ENCODE data around the gene CARS2.

DNA sequence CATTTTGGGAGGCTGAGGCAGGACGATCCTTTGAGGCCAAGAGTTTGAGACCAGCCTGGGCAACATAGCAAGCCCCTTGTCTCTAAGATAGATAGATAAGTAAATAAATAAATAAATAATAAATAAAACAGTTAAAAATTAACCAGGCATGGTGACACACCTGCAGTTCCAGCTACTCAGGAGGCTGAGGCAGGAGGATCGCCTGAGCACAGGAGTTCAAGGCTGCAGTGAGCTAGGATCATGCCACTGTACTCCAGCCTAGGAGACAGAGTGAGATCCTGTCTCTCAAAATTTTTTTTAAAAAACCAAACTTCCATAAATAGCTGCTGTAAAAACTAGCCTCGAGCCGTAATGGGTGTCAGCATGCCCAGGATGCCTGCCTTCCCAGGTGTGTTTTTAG lies 104.9 kb downstream of the CARS2 start:
- TF ChIP-seq, protein P1, sequence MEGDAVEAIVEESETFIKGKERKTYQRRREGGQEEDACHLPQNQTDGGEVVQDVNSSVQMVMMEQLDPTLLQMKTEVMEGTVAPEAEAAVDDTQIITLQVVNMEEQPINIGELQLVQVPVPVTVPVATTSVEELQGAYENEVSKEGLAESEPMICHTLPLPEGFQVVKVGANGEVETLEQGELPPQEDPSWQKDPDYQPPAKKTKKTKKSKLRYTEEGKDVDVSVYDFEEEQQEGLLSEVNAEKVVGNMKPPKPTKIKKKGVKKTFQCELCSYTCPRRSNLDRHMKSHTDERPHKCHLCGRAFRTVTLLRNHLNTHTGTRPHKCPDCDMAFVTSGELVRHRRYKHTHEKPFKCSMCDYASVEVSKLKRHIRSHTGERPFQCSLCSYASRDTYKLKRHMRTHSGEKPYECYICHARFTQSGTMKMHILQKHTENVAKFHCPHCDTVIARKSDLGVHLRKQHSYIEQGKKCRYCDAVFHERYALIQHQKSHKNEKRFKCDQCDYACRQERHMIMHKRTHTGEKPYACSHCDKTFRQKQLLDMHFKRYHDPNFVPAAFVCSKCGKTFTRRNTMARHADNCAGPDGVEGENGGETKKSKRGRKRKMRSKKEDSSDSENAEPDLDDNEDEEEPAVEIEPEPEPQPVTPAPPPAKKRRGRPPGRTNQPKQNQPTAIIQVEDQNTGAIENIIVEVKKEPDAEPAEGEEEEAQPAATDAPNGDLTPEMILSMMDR (IDR thresholded peaks at IDR 0.05 in 4 of 5, conservative IDR thresholded peaks at IDR 0.05 in 1 of 5), result no peak
- TF ChIP-seq POLR2A (IDR thresholded peaks at IDR 0.05), result no peak
